DMS153 treated with DMSO at 0.1 percent for 48 hours (cell line): ENCODE data around the gene FAM161A.
"Not testable (repeated sequence)": the region's sequence is repeated elsewhere in the genome, so short reads cannot be mapped to it uniquely, and the experiment has no call there.

ENCODE experiments used
- DNase-seq: peaks from one replicate; lab custom pipeline; 2025; ENCODE audit not compliant: unreplicated experiment; lab: John Stamatoyannopoulos, UW

Gene FAM161A, protein sequence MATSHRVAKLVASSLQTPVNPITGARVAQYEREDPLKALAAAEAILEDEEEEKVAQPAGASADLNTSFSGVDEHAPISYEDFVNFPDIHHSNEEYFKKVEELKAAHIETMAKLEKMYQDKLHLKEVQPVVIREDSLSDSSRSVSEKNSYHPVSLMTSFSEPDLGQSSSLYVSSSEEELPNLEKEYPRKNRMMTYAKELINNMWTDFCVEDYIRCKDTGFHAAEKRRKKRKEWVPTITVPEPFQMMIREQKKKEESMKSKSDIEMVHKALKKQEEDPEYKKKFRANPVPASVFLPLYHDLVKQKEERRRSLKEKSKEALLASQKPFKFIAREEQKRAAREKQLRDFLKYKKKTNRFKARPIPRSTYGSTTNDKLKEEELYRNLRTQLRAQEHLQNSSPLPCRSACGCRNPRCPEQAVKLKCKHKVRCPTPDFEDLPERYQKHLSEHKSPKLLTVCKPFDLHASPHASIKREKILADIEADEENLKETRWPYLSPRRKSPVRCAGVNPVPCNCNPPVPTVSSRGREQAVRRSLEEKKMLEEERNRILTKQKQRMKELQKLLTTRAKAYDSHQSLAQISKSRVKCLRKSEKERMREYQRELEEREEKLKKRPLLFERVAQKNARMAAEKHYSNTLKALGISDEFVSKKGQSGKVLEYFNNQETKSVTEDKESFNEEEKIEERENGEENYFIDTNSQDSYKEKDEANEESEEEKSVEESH

DNA sequence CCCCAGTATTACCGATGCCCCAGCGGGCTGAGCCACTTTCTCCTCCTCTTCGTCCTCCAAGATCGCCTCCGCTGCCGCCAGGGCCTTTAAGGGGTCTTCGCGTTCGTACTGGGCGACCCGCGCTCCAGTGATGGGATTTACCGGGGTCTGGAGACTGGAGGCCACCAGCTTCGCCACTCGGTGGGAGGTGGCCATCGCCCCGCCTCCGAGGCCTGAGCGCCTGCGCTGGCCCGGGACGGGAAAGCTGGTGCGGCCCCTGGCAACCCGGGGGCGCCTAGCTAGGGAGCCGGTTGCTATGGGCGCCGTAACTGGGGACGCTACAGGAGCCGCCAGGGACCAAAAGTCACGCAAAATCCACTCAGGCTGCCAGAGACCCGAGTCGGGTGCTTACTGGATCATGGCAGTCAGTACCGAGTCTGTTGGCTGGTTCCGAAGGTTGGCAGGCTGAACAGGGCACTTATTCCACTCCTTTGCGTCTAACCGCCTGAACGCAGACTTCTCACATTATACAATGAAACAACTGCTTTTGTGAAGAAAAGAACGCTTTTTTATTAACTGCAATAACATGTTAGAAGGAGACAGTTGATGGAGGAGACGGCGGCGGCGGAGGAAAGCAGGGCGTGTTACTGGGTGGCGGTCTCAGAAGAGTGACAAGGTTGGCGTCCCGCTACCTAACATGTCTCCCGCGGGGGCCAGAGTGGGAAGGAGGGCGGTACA is at the start of gene FAM161A:
Gene FAM161A (minus strand): TSS at position 214 of the 717 bp plus-strand sequence. CDS start 19 bp downstream, at position 195.
- peak; percentile 74 for DNase-seq

DNA sequence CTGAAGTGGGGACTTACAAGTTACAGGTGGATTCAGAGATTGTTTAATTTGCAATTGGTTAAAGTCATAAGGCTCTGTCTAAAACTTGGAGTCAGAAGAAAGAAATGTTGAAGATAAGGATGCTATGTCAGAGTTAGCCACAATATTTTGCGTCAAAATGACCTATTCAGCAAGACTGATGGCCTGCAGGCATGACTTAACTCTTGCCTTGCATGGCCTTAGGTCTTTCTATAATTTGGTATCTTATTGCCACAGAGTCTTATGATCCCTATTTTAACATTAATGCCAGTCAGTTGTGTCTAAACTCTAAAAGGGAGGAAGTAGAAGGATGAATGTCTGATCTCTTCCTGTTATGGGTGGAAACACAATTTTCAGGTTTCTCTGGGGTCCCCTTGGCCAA is 46.4 kb upstream of the FAM161A start:
- DNase-seq = no peak

DNA sequence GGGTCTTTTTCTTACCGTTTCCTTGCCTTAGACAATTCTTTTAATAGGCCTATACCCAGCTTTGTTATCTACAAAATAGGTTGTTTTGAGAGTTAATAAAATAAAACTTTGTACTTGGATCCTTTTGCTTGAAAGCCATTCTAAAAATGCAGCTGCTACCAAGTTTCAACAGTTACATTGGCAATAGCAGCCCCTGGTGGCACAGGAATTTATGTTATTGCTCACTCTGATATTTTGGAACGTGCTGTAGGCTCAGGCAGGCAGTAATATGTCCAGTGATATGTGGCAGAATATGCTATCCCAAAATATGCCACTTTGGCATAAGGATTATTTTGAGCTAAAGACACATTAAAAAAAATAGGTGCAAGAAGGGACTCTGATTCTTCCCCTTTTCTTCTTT is 45.0 kb upstream of the FAM161A start:
- no peak for DNase-seq

DNA sequence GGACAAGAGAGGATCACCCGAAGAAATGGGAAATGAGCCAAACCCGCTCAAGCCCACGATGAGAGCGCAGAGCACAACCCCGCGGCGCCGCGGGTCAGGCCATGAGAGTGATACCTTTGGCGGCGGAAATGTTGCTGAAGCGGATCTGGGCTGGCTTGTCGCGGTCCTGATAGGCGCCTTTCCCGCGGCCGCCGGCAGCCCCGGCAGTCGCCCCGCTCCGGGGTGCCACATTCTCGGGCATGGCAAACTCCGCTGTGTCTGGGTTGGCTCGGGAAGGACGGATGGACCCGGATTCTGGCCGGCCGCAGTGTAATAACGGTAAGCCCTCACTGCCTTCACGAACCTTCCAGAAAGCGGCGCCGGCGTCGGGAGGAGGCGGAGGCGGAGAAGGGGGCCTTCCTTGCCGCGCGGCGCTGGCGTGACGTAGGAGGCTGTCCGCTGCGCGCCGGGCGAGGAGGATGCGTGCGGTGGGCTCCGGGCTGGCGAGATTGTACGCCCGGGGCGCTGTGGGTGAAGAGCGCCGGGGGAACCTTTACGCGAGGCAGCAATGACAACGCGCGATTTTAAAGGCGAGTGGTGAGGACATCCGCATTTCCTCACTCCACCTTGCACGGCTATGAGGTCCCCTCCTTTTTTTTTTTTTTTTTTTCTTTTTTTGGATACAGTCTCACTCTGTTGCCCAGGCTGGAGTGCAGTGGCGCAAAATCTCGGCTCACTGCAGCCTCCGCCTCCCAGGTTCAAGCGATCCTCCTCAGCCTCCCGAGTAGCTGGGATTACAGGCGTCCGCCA is 34.6 kb upstream of the FAM161A start, which contains the start of gene CCT4:
Gene CCT4 (minus strand): TSS at position 390 of the 789 bp plus-strand sequence. CDS start 149 bp downstream, at position 241.
- DNase-seq = peak; percentile 24

DNA sequence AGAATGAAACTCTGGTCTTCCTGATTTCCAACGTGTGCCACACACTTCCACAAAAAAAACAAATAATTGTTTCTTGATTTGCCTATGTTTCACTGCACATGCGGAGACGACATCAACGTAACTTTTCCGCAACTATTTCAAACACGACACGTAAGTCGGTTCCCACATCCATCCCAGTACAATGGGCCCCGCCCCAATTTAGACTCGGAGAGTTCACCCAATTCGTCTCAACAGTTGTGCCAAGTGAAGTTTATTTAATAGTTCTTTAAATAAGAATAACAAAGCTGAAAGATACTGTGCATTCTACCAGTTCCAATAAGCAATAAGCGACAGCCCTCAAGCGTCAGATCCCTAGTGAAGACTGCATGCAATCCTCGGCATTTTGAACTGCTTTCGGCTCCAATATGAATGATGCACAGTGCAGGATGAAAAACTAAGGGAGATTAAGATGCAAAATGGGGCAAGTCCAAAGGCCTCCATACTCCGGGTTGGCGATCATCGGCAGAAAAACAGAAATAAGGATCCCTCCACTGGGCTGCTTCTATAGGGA is 33.9 kb upstream of the FAM161A start:
- no peak for DNase-seq

DNA sequence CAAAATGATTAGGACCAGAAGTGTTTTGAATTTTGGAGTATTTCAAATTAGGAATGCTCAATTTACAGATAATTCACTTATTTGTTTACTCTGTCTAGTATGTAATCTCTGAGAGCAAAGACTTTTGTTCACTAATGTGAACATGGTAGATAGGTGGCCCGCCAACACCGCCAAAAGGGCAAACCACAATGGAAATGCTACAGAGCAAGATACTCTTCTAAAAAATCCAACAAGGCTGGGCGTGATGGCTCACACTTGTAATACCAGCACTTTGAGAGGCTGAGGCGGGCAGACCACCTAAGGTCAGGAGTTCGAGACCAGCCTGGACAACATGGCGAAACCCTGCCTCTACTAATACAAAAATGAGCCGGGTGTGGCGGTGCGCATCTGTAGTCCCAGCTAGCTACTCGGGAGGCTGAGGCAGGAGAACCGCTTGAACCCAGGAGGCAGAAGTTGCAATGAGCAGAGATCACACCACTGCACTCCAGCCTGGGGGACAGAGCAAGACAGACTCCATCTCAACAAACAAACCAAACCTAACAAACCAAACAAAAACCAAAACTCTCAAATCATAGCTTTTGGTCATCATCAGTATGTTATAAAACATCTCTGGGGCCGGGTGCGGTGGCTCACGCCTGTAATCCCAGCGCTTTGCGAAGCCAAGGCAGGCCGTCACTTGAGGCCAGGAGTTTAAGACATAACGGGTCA is 32.2 kb upstream of the FAM161A start:
- DNase-seq = no peak

DNA sequence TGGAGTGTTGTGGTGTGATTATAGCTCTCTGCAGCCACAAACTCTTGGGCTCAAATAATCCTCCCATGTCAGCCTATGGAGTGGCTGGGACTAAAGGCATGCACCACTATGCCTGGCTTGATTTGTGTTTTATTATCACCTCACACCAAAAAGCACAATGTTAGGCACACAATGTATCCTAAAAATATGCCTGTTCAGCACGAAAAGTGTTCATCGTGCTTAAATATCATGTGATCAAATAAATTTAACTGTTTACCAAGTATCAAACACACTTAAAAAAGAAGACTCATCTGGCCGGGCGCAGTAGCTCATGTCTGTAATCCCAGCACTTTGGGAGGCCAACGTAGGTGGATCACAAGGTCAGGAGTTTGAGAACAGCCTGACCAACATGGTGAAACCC is 29.0 kb upstream of the FAM161A start:
- DNase-seq = no peak

DNA sequence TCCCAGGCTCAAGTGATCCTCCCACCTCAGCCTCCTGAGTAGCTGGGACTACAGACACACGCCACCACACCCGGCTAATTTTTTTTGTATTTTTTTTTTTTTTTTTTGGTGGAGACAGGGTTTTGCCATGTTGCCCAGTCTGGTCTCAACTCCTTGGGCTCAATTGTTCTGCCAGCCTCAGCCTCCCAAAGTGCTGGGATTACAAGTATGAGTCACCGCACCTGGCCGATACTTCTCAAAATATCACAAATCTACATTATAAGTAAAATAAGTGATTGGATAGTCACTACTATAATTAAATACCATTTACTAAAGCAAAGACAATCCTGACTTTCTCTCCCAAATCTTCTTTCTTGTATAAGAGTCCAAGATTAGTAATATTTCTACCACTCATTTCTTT is 25.5 kb upstream of the FAM161A start:
- not testable (repeated sequence) for DNase-seq

DNA sequence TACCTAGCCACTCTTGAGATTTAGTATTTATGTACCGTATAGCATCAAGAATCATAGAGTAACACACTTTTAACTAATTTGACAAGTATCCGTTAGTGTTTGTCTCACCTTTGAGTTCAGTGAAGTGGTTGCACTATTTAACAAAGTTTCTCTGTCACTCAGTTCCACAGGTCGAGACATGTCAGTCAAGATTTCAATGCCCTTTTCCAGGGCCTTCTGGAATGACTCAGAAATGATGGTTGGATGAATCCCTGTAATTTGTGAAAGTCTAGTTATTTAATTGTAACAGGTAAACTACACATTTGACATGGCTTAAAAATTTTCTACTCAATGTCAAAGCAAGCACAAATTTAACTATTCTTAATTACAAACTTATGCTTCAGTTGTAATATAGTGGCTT is 24.9 kb upstream of the FAM161A start:
- no peak for DNase-seq

DNA sequence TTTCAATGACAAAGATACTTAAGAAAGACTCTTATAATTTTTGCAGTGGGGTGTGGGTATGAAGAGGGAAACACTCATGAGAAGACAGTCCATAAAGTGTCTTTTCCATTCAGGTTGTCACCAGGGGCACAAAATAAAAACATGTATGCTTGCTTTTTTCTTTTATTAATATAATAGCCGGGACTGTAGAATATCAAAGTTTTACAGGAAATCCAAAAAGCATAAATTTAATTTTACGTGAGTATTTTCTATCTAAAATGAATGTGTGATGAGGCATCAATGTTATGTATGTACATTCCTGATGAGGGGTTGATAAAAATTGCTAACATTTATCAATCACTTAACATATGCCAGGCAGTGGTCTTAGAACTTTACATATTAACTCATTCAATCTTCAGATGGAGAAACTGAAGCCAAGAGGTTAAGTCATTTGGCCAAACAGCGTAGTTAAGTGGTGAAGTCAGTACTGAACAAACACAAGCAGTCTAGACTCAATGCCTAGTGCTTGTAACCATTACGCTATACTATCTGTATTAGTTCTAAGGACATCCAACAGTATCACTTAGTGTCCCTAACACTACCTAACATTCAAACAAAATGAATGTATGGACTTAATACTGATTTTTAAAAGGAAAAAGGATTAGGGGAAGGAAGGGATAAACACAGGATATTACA is 23.8 kb upstream of the FAM161A start:
- no peak for DNase-seq

DNA sequence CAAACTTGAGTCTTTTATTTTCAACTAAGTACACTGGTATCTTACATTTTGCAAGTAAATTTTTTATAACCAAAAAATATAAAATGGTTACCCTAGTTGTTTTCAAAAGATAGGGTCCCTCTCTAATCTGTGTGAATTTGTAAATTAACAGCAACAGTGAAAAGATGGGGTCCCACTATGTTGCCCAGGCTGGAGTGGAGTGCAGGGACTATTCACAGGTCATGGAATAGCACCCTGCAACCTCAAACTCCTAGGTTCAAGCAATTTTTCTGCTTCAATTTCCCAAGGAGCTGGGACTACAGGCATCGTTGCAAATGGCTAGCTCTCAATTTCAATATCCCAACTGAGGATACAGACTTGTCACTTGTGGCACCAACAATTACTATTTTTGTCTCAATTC is 22.5 kb upstream of the FAM161A start:
- DNase-seq = no peak

DNA sequence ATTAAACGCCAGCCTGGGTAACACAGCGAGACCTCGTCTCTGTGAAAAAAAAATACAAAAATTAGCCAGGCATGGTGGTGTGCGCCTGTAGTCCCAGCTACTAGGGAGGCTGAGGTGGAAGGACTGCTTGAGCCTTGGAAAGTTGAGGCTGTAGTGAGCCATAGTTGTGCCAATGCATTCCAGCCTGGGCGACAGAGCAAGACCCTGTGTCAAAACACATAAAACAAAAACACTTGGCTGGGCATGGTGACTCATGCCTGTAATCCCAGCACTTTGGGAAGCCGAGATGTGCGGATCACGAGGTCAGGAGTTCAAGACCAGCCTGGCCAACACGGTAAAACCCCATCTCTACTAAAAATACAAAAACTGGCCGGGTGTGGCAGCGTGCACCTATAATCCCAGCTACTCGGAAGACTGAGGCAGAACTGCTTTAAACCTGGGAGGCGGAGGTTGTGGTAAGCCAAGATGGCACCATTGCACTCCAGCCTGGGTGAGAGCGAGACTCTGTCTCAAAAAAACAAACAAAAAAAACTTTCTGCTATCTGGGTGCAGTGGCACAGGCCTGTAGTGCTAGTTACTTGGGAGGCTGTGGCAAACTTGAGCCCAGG is 12.7 kb upstream of the FAM161A start:
- not testable (repeated sequence) for DNase-seq

DNA sequence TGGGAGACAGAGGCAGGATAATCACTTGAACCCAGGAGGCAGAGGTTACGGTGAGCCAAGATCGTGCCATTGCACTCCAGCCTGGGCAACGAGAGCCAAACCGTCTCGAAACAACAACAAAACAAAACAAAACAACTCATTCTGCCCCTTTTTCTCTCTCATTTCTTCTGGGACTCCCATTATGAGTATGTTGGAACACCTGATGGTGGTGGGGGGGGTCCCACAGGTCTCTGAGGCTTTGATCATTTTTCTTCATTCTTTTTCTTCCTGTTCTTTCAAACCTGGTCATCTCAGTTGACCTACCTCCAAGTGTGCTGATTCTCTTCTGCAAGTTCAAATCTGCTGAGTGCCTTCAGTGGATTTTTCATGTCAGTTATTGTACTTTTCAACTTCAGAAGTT is 8.2 kb upstream of the FAM161A start:
- no peak for DNase-seq

DNA sequence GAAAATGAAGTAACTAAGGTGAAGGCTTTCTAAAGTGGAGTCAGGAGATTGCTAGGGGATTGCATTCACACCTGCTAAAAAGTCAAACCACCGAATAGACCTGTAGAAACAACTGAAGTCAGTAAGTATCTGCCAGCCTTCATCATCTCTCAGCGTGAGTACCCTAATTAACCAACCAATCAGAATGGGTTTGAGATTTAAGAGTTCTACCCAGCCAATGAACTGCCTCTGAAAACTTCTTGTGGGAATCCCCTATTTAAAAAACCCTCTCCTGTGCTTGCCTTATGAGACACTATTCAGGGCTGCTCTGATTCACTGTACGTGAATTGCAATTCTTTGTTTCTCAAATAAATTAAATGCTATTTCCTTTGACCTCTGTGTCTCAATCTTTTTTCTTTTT is 3.4 kb upstream of the FAM161A start:
- DNase-seq = no peak

DNA sequence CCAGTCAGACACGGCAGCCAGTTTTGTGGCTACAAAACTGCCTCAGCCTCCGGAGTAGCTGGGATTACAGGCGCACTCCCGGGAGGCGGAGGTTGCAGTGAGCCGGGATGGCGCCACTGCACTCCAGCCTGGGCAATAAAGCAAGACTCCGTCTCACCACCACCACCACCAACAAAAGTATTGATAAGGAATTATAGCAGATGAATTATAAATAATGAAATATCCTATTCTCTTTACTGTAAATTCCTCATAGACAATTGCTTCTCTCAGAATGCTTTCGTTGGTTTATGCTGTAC is 1.4 kb upstream of the FAM161A start:
- DNase-seq = no peak

DNA sequence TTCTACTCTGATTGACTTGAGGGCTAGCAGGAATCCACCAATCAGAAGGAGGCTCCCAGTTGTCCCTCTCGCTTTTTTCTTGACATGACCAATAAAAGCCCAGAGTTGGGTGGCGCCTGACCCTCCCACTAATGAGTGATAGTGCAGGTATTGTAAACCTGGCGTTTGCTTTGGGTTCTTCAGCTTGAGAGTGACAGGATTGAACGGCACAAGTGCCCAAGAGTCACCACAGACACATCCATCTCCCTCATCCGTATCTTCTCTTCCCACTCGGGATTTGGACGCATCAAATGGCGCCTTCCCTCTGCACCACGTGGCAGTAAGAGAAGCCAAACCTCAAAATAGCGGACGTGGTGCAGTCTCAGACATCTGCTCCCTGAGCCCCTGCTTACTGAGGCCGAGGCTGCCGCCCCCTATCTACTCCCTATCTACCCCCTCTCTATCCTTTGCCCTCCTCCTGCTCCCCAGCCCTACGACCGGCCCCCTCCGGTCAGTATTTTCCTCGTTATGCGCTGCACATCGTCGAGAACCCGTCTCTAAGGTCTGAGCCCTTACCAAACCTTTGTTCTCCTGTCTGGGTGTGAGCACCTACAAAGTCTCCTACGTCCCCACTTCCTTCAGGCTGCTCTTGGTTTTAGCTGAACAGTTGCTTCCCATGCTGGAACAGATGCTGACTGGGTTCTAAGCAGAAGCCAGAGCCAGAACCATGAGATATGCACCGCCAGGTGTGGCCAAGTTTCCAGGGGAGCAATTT is 881 bp upstream of the FAM161A start:
- DNase-seq = peak; percentile 95

DNA sequence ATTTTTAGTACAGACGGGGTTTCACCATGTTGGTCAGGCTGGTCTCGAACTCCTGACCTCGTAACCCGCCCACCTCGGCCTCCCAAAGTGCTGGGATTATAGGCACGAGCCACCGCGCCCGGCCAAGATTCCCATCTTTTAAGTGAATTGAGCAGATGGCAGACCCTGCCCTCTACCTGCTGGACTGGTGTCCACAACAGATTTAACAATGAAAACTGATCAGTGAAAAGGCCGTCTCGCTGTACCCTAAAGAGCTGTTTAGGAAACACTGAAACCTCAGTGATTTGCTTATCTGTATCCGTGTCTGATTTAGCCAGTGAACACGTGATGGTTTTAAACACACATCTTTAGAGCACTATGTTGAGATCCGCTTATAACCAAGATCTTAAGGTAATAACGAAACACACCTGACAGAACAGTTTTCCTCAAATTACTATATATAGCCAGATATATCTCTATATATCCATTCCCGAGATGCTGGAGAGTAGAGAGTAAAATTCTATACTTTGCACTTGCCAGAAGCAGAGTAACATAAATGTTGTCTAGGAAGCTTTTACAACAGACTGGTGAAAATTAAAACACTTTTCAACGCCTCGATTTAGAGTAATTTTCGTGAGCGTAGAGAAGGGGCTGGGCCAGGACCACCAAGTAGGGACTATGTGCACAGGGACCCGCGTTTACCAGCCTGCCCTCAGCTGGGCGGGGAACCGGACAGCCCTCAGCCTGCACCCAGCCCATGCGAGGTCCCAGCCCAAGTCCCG is 594 bp downstream of the FAM161A start:
- DNase-seq = peak; percentile 54

DNA sequence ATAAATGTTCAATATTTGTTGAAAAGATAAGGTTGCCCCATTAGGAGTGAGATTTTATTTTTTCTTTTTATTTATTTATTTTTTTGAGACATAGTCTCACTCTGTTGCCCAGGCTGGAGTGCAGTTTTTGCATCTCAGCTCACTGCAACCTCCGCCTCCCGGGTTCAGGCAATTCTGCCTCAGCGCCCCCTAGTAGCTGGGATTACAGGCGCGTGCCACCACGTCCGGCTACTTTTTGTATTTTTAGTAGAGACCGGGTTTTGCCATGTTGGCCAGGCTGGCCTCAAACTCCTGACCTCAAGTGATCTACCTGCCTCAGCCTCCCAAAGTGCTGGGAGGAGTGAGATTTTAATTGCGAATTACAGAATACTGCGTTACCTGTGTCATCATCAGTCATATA is 2.6 kb downstream of the FAM161A start:
- DNase-seq = not testable (repeated sequence)
